ENCODE results near the gene PDE7B.

GRCh38 chr6:136160250-136160649, 308.7 kb downstream of the PDE7B start:
- TF ChIP-seq CTCF (IDR thresholded peaks at IDR 0.05): no peak
- no peak for TF ChIP-seq POLR2A (IDR thresholded peaks at IDR 0.05)

Measured in uterus (tissue), 2 donors.